Fibroblast of pulmonary artery (primary cell): ENCODE measurements around the gene NGLY1.

ENCODE experiments used
- DNase-seq: peaks from one replicate; pipeline ENCODE4 v3.0.0-alpha.2; 2010; ENCODE audit warnings: low read depth
- H3K4me3 ChIP-seq: replicated peaks from 2 replicates; pipeline ENCODE4 v1.5.1; 2011; ENCODE audit warnings: low read depth, mild to moderate bottlenecking, control low read depth, low read length, moderate library complexity
- CTCF ChIP-seq: IDR thresholded peaks from 2 replicates; pipeline ENCODE4 v1.5.1; 2011; ENCODE audit warnings: mild to moderate bottlenecking, control low read depth, low read length, inconsistent platforms; ENCODE audit errors: missing control alignments

The NGLY1 gene

GRCh38 chr3:25695731-25696420 is 87.4 kb downstream of the NGLY1 start:
- no peak for DNase-seq
- H3K4me3 ChIP-seq, result no peak overlapping the region
- TF ChIP-seq CTCF, result no peak

GRCh38 chr3:25693238-25693637 is 90.0 kb downstream of the NGLY1 start:
- no peak for TF ChIP-seq CTCF
- DNase-seq, result no peak

GRCh38 chr3:25692341-25692740 is 90.9 kb downstream of the NGLY1 start:
- H3K4me3 ChIP-seq, result no peak overlapping the region
- no peak for TF ChIP-seq CTCF
- no peak for DNase-seq

More at GRCh38 chr3:25693238-25693637, 90.0 kb downstream of the NGLY1 start:
- H3K4me3 ChIP-seq, result no peak overlapping the region

GRCh38 chr3:25690768-25691533 is 92.3 kb downstream of the NGLY1 start:
- TF ChIP-seq CTCF, result no peak
- no peak for DNase-seq
- no peak overlapping the region for H3K4me3 ChIP-seq

GRCh38 chr3:25689226-25689625 is 94.0 kb downstream of the NGLY1 start:
- no peak for TF ChIP-seq CTCF
- DNase-seq, result peak; percentile 69
- H3K4me3 ChIP-seq, result no peak overlapping the region

- DNase-seq, result no peak
- no peak for TF ChIP-seq CTCF
Measured at GRCh38 chr3:25687742-25688141, 95.5 kb downstream of the NGLY1 start.

GRCh38 chr3:25686766-25687165 is 96.5 kb downstream of the NGLY1 start:
- no peak for TF ChIP-seq CTCF

More at GRCh38 chr3:25687742-25688141, 95.5 kb downstream of the NGLY1 start:
- H3K4me3 ChIP-seq, result no peak overlapping the region

More at GRCh38 chr3:25686766-25687165, 96.5 kb downstream of the NGLY1 start:
- H3K4me3 ChIP-seq, result no peak overlapping the region
- DNase-seq, result no peak
